ENCODE measurements around the gene KCTD10.

- TF ChIP-seq CTCF (optimal IDR thresholded peaks at IDR 0.05 in 1 of 3, IDR thresholded peaks at IDR 0.05 in 1 of 3, conservative IDR thresholded peaks at IDR 0.05 in 1 of 3; ENCODE audit: extremely low read depth in 1 of 3, insufficient read depth in 2 of 3, low read length in 3 of 3) (no peak), EZH2 (IDR thresholded peaks at IDR 0.05; ENCODE audit: low read length) (no peak)
Measured at GRCh38 chr12:109479761-109480160, 2.7 kb upstream of the KCTD10 start.
